Vagina (tissue), 2 donors: Measurements from ENCODE around the gene GTPBP1. TPM values are rescaled to one million over a fixed set of nuclear protein-coding genes. Genes with fewer than 3 reads are reported as not detected.

Experiments used
- DNase-seq, 2 donors: peaks; one replicate each; pipeline ENCODE4 v3.0.0-alpha.2; 2017; ENCODE audit errors: extremely low spot score in 2 of 2
- H3K27ac ChIP-seq: fragments of 200-600 bp; sonication (generic); one replicate; pipeline ENCODE4 v1.5.1; 2019
- H3K27me3 ChIP-seq: fragments of 200-600 bp; sonication (generic); one replicate; pipeline ENCODE4 v1.5.1; 2019
- H3K36me3 ChIP-seq, 2 donors: fragments of 200-600 bp; sonication (generic); one replicate each; pipeline ENCODE4 v1.5.1; 2017 to 2019
- H3K4me1 ChIP-seq: fragments of 200-600 bp; sonication (generic); one replicate; pipeline ENCODE4 v1.5.1; 2019
- H3K4me3 ChIP-seq, 2 donors: fragments of 200-600 bp; sonication (generic); 1 replicate in 1 of 2; 2 replicates in 1 of 2; pipeline ENCODE4 v1.5.1; 2016 to 2019
- H3K9me3 ChIP-seq: fragments of 200-600 bp; sonication (generic); one replicate; pipeline ENCODE4 v1.5.1; 2019
- POLR2A ChIP-seq, 2 donors: fragments of 450-650 bp; IDR thresholded peaks; one replicate each; pipeline ENCODE4 v1.6.1; 2017; ENCODE audit warnings: antibody characterized with exemption in 2 of 2, mild to moderate bottlenecking in 2 of 2, moderate library complexity in 2 of 2
- POLR2AphosphoS5 ChIP-seq, 2 donors: sonication (generic); formaldehyde crosslinking; IDR thresholded peaks; one replicate each; pipeline ENCODE4 v1.9.0; 2017; ENCODE audit warnings: antibody characterized with exemption in 2 of 2, mild to moderate bottlenecking in 2 of 2, low read depth in 1 of 2; ENCODE audit not compliant: insufficient read depth in 1 of 2
- intact Hi-C: fragments of 100-400 bp; cut with DNase I; formaldehyde crosslinking; loops from one replicate; pipeline ENCODE4 v1.15.1; 2023
- total RNA-seq: library from RNA; depleted of rRNA; stranded (reverse); fragments of >200 nt; gene quantifications from one replicate; pipeline ENCODE4 v1.2.3, GENCODE V29; 2016
- TF ChIP-seq, protein P1 (sequence below), 3 experiments: fragments of 450-650 bp in 2 of 3; fragments of 200-600 bp in 1 of 3; sonication (generic) in 1 of 3; IDR thresholded peaks; one replicate each; pipeline ENCODE4 v1.5.1; 2017 to 2019; ENCODE audit warnings: antibody characterized with exemption in 3 of 3, mild to moderate bottlenecking in 2 of 3, moderate library complexity in 2 of 3

The GTPBP1 gene
- total RNA-seq, 1 donor from 2014 or later, result 69.5 TPM

DNA sequence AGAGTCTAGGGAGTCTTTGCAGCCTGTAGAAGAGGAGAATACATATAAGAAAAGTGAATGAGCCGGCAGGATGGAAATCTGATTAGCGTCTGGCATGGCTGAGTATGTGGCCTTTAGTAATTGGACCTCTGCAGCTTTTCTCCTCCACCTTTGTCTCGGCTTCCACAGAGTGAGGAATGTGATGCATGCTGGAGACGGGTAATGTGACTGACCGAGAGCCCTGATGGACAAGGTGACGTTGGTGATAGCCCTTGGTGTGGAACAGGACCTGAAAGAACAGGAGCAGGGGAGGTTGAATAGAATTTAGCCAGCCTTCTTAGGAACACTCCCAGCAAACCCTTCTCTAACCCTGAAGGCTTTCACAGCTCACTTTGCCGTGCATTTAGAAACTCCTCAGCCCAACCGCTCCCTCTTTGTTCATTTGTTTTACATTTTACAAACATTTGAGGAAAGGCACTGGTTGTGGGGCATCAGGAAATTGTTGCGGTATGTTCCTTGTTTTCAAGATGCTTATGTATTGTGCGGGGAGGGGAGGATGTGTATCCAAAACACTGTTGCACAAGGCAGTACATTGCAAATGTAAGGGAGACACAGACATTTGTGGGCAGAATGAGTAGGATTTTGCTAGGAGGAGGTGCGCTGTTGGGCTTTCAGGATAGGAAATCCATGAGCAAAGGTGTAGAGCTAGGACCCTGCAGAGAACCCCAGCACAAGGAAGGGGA lies 6.9 kb downstream of the GTPBP1 start:
- Histone ChIP-seq H3K4me1 (peaks cover 71% of the 10 kb centered on the region), H3K36me3 (peaks cover 0 to 24% of the 10 kb centered on the region in 2 donors), H3K27ac (no peak overlapping the region), H3K4me3 (no peak overlapping the region), H3K27me3 (no peaks in the 10 kb centered on the region), H3K9me3 (no peaks in the 10 kb centered on the region)
- DNase-seq, result no peak
- intact Hi-C loops, result no loop called here
- TF ChIP-seq POLR2AphosphoS5 (IDR thresholded peaks at IDR 0.05; ENCODE audit: insufficient read depth in 1 of 2, low read depth in 1 of 2) (no peak), POLR2A (IDR thresholded peaks at IDR 0.05) (no peak)
- TF ChIP-seq, protein P1, sequence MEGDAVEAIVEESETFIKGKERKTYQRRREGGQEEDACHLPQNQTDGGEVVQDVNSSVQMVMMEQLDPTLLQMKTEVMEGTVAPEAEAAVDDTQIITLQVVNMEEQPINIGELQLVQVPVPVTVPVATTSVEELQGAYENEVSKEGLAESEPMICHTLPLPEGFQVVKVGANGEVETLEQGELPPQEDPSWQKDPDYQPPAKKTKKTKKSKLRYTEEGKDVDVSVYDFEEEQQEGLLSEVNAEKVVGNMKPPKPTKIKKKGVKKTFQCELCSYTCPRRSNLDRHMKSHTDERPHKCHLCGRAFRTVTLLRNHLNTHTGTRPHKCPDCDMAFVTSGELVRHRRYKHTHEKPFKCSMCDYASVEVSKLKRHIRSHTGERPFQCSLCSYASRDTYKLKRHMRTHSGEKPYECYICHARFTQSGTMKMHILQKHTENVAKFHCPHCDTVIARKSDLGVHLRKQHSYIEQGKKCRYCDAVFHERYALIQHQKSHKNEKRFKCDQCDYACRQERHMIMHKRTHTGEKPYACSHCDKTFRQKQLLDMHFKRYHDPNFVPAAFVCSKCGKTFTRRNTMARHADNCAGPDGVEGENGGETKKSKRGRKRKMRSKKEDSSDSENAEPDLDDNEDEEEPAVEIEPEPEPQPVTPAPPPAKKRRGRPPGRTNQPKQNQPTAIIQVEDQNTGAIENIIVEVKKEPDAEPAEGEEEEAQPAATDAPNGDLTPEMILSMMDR (IDR thresholded peaks at IDR 0.05), result no peak

DNA sequence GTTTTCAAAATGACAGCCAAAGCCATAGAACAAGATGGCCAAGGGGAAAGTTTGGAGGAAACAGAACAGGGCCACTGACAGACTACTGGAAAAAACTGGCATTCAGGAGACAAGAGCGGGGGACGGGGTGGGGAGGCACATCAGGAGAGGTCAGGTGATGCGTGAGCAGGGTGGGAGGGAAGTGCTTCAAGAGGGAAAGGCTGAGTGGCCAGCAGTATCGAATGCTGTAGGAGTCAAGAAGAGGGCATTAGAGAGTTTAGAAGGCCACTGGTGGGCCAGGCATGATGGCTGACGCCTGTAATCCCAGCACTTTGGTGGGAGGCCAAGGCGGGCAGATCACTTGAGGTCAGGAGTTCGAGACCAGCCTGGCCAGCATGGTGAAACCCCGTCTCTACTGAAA lies 8.2 kb downstream of the GTPBP1 start:
- Histone ChIP-seq H3K4me1 (peaks cover 63% of the 10 kb centered on the region), H3K36me3 (peaks cover 0 to 24% of the 10 kb centered on the region in 2 donors), H3K4me3 (no peak overlapping the region), H3K27me3 (no peaks in the 10 kb centered on the region), H3K9me3 (no peaks in the 10 kb centered on the region), H3K27ac (no peak overlapping the region)
- TF ChIP-seq POLR2AphosphoS5 (IDR thresholded peaks at IDR 0.05; ENCODE audit: insufficient read depth in 1 of 2, low read depth in 1 of 2) (no peak), POLR2A (IDR thresholded peaks at IDR 0.05) (no peak)
- TF ChIP-seq, protein P1 (IDR thresholded peaks at IDR 0.05), result no peak
- DNase-seq, result no peak
- intact Hi-C loops, result no loop called here

DNA sequence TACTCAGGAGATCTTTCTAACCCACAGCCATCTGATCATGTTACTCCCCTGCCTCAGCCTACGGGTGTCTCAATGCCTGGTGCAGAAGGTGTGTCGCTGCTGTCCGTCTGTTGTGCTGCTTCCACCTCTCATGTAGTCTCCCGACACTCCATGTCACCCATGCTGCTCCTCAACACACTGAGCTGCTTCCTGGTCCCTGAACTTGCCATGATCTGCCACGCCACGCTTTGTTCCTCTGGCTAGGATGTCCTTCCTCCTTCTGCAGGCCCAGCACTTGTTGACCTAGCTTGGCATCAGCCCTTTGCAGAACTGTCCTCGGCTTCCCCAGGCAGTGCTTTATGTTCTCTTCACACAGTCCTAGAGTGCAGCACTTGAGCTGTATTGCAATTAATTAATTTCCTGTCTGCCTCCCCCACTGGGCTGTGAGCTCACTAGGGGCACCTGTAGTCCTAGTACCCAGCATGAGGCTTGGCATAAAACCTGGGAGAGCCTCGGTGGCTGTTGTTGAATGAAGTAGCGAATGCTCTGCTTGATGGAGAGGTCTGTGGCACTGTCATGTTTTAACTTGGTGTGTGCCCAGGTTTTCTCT lies 9.5 kb downstream of the GTPBP1 start:
- intact Hi-C loops, result no loop called here
- no peak overlapping the region for H3K27ac ChIP-seq
- no peak for DNase-seq

DNA sequence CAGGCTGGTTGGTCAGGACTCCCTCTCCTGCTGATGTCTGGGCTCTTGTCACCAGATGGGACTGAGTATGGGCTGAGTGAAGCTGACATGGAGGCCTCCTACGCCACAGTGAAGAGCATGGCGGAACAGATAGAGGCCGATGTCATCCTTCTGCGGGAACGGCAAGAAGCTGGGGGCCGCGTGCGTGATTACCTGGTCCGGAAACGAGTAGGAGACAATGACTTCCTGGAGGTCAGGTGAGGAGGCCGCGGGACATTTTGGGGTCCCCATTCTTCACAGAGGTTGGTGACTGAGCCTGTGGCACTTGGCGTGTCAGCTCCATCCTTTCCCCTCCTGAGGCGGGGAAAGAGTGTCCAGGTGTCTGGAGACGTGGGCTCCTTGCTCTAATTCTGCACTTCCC lies 10.1 kb downstream of the GTPBP1 start:
- no peaks in the 10 kb centered on the region for H3K27me3 ChIP-seq
- no peak overlapping the region for H3K4me3 ChIP-seq
- no peak overlapping the region for H3K27ac ChIP-seq
- H3K4me1 ChIP-seq, result peaks cover 49% of the 10 kb centered on the region
- peaks cover 0 to 20% of the 10 kb centered on the region in 2 donors for H3K36me3 ChIP-seq
- intact Hi-C loops, result no loop called here
- TF ChIP-seq POLR2AphosphoS5 (IDR thresholded peaks at IDR 0.05; ENCODE audit: insufficient read depth in 1 of 2, low read depth in 1 of 2), result no peak
- H3K9me3 ChIP-seq, result no peaks in the 10 kb centered on the region
- no peak for DNase-seq

More for the DNA sequence above, 9.5 kb downstream of the GTPBP1 start:
- Histone ChIP-seq H3K36me3 (peaks cover 0 to 17% of the 10 kb centered on the region in 2 donors), H3K9me3 (no peaks in the 10 kb centered on the region), H3K4me3 (no peak overlapping the region), H3K4me1 (peaks cover 54% of the 10 kb centered on the region), H3K27me3 (no peaks in the 10 kb centered on the region)
- no peak for TF ChIP-seq POLR2AphosphoS5 (IDR thresholded peaks at IDR 0.05; ENCODE audit: insufficient read depth in 1 of 2, low read depth in 1 of 2)
- TF ChIP-seq POLR2A (IDR thresholded peaks at IDR 0.05), result no peak
- TF ChIP-seq, protein P1 (IDR thresholded peaks at IDR 0.05), result no peak

DNA sequence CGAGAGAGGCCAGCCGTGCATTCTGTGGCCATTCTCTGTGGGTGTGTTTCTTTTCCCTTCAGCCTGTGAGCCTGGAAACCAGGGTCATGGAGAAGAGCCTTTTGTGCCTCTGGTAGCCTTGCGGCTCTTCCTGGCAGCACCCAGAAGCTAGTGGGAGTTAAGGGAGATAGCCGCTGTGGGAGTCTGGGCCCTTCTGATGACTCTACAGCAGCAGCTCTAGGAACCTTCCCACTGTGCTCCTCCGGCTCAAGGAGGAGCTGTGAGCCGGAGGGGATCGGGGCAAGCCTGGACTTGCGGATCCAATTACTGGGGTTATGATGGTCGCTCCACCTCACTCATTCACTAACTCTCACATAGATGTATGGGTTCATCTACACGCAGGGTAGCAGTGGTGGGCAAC lies 10.5 kb downstream of the GTPBP1 start:
- Histone ChIP-seq H3K27me3 (no peaks in the 10 kb centered on the region), H3K4me1 (peaks cover 49% of the 10 kb centered on the region), H3K36me3 (peaks cover 0 to 22% of the 10 kb centered on the region in 2 donors), H3K9me3 (no peaks in the 10 kb centered on the region), H3K4me3 (no peak overlapping the region), H3K27ac (no peak overlapping the region)
- intact Hi-C loops, result no loop called here
- no peak for DNase-seq
- TF ChIP-seq POLR2A (IDR thresholded peaks at IDR 0.05), result no peak
- TF ChIP-seq, protein P1 (IDR thresholded peaks at IDR 0.05), result no peak
- no peak for TF ChIP-seq POLR2AphosphoS5 (IDR thresholded peaks at IDR 0.05; ENCODE audit: insufficient read depth in 1 of 2, low read depth in 1 of 2)
